DMS114 treated with DMSO at 0.1 percent for 48 hours (cell line): Measurements from ENCODE around the gene IVNS1ABP.
"Not testable (repeated sequence)": the region's sequence is repeated elsewhere in the genome, so short reads cannot be mapped to it uniquely, and the experiment has no call there.

Experiments
- DNase-seq: peaks from one replicate; lab custom pipeline; 2025; ENCODE audit not compliant: unreplicated experiment; lab: John Stamatoyannopoulos, UW

Gene IVNS1ABP

GRCh38 chr1:185257116-185257949 lies 59.7 kb downstream of the IVNS1ABP start:
- peak; percentile 18 for DNase-seq

- not testable (repeated sequence) for DNase-seq
Measured at GRCh38 chr1:185255595-185255994, 61.4 kb downstream of the IVNS1ABP start.

- DNase-seq, result not testable (repeated sequence)
Measured at GRCh38 chr1:185252404-185252803, 64.6 kb downstream of the IVNS1ABP start.

- not testable (repeated sequence) for DNase-seq
Measured at GRCh38 chr1:185251928-185252327, 65.1 kb downstream of the IVNS1ABP start.

- DNase-seq, result no peak
Measured at GRCh38 chr1:185250063-185250462, 67.0 kb downstream of the IVNS1ABP start.

GRCh38 chr1:185249563-185249962 lies 67.5 kb downstream of the IVNS1ABP start:
- no peak for DNase-seq
